AG09309 (cell line): ENCODE results near the gene CNGA3.

Experiments
- DNase-seq: peaks from one replicate; pipeline ENCODE4 v3.0.0-alpha.2; 2010; ENCODE audit warnings: low read depth
- H3K4me3 ChIP-seq: 2 replicates; pipeline ENCODE4 v1.5.1; 2011; ENCODE audit warnings: mild to moderate bottlenecking, low read depth, low read length, moderate library complexity; ENCODE audit not compliant: control insufficient read depth
- TF ChIP-seq, protein P1 (sequence below): IDR thresholded peaks from 2 replicates; pipeline ENCODE4 v1.5.1; 2011; ENCODE audit warnings: mild to moderate bottlenecking, low read depth, low read length, inconsistent platforms; ENCODE audit not compliant: insufficient read depth, control insufficient read depth; ENCODE audit errors: missing control alignments

Gene CNGA3

GRCh38 chr2:98445683-98446581 is 99.7 kb downstream of the CNGA3 start:
- H3K4me3 ChIP-seq, result peak overlapping the region; percentile 77
- TF ChIP-seq, protein P1, sequence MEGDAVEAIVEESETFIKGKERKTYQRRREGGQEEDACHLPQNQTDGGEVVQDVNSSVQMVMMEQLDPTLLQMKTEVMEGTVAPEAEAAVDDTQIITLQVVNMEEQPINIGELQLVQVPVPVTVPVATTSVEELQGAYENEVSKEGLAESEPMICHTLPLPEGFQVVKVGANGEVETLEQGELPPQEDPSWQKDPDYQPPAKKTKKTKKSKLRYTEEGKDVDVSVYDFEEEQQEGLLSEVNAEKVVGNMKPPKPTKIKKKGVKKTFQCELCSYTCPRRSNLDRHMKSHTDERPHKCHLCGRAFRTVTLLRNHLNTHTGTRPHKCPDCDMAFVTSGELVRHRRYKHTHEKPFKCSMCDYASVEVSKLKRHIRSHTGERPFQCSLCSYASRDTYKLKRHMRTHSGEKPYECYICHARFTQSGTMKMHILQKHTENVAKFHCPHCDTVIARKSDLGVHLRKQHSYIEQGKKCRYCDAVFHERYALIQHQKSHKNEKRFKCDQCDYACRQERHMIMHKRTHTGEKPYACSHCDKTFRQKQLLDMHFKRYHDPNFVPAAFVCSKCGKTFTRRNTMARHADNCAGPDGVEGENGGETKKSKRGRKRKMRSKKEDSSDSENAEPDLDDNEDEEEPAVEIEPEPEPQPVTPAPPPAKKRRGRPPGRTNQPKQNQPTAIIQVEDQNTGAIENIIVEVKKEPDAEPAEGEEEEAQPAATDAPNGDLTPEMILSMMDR, result no peak
- no peak for DNase-seq

- TF ChIP-seq, protein P1, result no peak
- DNase-seq, result no peak
- H3K4me3 ChIP-seq, result no peak overlapping the region
Observed at GRCh38 chr2:98446850-98447249, 100.6 kb downstream of the CNGA3 start.
